ENCODE results near the gene SPON2.

SPON2 gene

GRCh38 chr4:1191621-1192020 is 19.2 kb upstream of the SPON2 start:
- no peak for ATAC-seq
- TF ChIP-seq TOX (CRISPR knock-in tag; IDR thresholded peaks at IDR 0.05; ENCODE audit: borderline replicate concordance), result no peak
- no peak for TF ChIP-seq CSRNP3 (CRISPR knock-in tag; IDR thresholded peaks at IDR 0.05)
- no peak for TF ChIP-seq TCF4 (CRISPR knock-in tag; IDR thresholded peaks at IDR 0.05; ENCODE audit: borderline replicate concordance)
- no peak for TF ChIP-seq GLIS3 (CRISPR knock-in tag; IDR thresholded peaks at IDR 0.05)
- no peak for TF ChIP-seq ZFP30 (CRISPR knock-in tag; IDR thresholded peaks at IDR 0.05)
- TF ChIP-seq PATZ1 (CRISPR knock-in tag; IDR thresholded peaks at IDR 0.05; ENCODE audit: borderline replicate concordance), result no peak
- TF ChIP-seq POU6F1 (CRISPR knock-in tag; IDR thresholded peaks at IDR 0.05; ENCODE audit: borderline replicate concordance, low read depth), result no peak
- no peak for TF ChIP-seq BACH2 (CRISPR knock-in tag; IDR thresholded peaks at IDR 0.05; ENCODE audit: borderline replicate concordance)
- TF ChIP-seq CSDC2 (CRISPR knock-in tag; IDR thresholded peaks at IDR 0.05), result no peak

- TF ChIP-seq ZC3H10 (CRISPR knock-in tag; IDR thresholded peaks at IDR 0.05), result no peak
- TF ChIP-seq CSDC2 (CRISPR knock-in tag; IDR thresholded peaks at IDR 0.05), result no peak
- no peak for ATAC-seq
These were observed 14.8 kb upstream of the SPON2 start for GRCh38 chr4:1187182-1187581.

- no peak for ATAC-seq
- TF ChIP-seq RARB (CRISPR knock-in tag; IDR thresholded peaks at IDR 0.05), result no peak
- TF ChIP-seq CSRNP3 (CRISPR knock-in tag; IDR thresholded peaks at IDR 0.05), result no peak
- no peak for TF ChIP-seq TSHZ2 (CRISPR knock-in tag; IDR thresholded peaks at IDR 0.05)
These were observed 11.8 kb upstream of the SPON2 start for GRCh38 chr4:1183985-1184773.

GRCh38 chr4:1182313-1182712 is 9.9 kb upstream of the SPON2 start:
- no peak for ATAC-seq
- TF ChIP-seq ZFP30 (CRISPR knock-in tag; IDR thresholded peaks at IDR 0.05), result peak; percentile 85
- TF ChIP-seq ESRRG (CRISPR knock-in tag; IDR thresholded peaks at IDR 0.05), result no peak

GRCh38 chr4:1180663-1181062 is 8.3 kb upstream of the SPON2 start:
- ATAC-seq, result no peak
- TF ChIP-seq RARB (CRISPR knock-in tag; IDR thresholded peaks at IDR 0.05), result no peak
- no peak for TF ChIP-seq ZFP30 (CRISPR knock-in tag; IDR thresholded peaks at IDR 0.05)
- no peak for TF ChIP-seq ZNF8 (CRISPR knock-in tag; IDR thresholded peaks at IDR 0.05)
- TF ChIP-seq PATZ1 (CRISPR knock-in tag; IDR thresholded peaks at IDR 0.05; ENCODE audit: borderline replicate concordance), result no peak
- TF ChIP-seq ESRRG (CRISPR knock-in tag; IDR thresholded peaks at IDR 0.05), result no peak
- no peak for TF ChIP-seq ZNF70 (CRISPR knock-in tag; IDR thresholded peaks at IDR 0.05)
- TF ChIP-seq ZC3H10 (CRISPR knock-in tag; IDR thresholded peaks at IDR 0.05), result no peak
- TF ChIP-seq SNAI2 (CRISPR knock-in tag; IDR thresholded peaks at IDR 0.05), result no peak
- no peak for TF ChIP-seq PPARA (CRISPR knock-in tag; IDR thresholded peaks at IDR 0.05; ENCODE audit: borderline replicate concordance)
- TF ChIP-seq ZNF565 (CRISPR knock-in tag; conservative IDR thresholded peaks at IDR 0.05; ENCODE audit: low read depth), result no peak
- TF ChIP-seq TOX (CRISPR knock-in tag; IDR thresholded peaks at IDR 0.05; ENCODE audit: borderline replicate concordance), result no peak
- TF ChIP-seq OSR1 (CRISPR knock-in tag; IDR thresholded peaks at IDR 0.05), result no peak
- TF ChIP-seq TCF4 (CRISPR knock-in tag; IDR thresholded peaks at IDR 0.05; ENCODE audit: borderline replicate concordance), result no peak
- TF ChIP-seq POU6F1 (CRISPR knock-in tag; IDR thresholded peaks at IDR 0.05; ENCODE audit: borderline replicate concordance, low read depth), result no peak
- no peak for TF ChIP-seq CSDC2 (CRISPR knock-in tag; IDR thresholded peaks at IDR 0.05)
- TF ChIP-seq ARNTL (CRISPR knock-in tag; IDR thresholded peaks at IDR 0.05; ENCODE audit: borderline replicate concordance, low read depth), result no peak
